H1 (cell line): ENCODE results near the gene WEE1. TPM values are rescaled to one million over a fixed set of nuclear protein-coding genes. Genes with fewer than 3 reads are reported as not detected.

Experiments
- polyA plus RNA-seq, 7 experiments: library from polyadenylated mRNA; depleted of rRNA in 3 of 7; stranded (reverse) in 5 of 7; unstranded in 2 of 7; fragments of >200 nt in 5 of 7; fragments of 200-250 nt in 2 of 7; gene quantifications; 1 replicate in 5 of 7; 2 replicates in 1 of 7; 4 replicates in 1 of 7; pipeline versions ENCODE4 v1.2.1 to v1.2.3, GENCODE V29; 2011 to 2013; ENCODE audit warnings: missing spikeins in 2 of 7, mixed read lengths in 2 of 7
- total RNA-seq: library from RNA; stranded (reverse); fragmentation: NEBNext Ultra II Directional; extraction: Animal tissue kit (Norgen Biotek cat#: 25700); gene quantifications from 2 replicates; pipeline ENCODE4 v1.2.1, GENCODE V29; 2021
- TF ChIP-seq, protein P1 (sequence below): IDR thresholded peaks from 2 replicates; pipeline ENCODE4 v1.6.1; 2011; ENCODE audit warnings: low read length, improper control_type of control experiment

WEE1 gene
- total and polyA plus RNA-seq, 2 of the 8 experiments (the other 6 are each of a cell fraction or from before 2014, with no cell fraction given): 40.8 to 120 TPM

DNA sequence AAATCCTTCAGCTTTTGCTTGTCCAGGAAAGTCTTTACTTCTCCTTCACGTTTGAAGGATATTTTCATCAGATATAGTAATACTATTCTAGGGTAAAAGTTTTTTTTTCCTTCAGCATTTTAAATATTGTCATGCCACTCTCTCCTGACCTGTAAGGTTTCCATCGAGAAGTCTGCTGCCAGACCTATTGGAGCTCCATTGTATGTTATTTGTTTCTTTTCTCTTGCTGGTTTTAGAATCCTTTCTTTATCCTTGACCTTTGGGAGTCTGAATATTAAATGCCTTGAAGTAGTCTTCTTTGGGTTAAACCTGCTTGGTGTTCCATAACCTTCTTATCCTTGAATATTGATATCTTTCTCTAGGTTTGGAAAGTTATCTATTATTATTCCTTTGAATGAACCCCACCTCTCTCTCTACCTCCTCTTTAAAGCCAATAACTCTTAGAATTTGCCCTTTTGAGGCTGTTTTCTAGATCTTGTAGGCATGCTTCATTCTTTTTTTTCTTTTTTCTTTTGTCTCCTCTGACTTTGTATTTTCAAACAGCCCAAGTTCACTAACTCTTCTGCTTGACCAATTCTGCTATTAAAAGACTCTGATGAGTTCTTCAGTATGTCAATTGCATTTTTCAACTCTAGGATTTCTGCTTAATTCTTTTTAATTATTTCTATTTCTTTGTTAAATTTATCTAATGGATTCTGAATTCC, 12.0 kb upstream of the WEE1 start (continued):
- TF ChIP-seq, protein P1, sequence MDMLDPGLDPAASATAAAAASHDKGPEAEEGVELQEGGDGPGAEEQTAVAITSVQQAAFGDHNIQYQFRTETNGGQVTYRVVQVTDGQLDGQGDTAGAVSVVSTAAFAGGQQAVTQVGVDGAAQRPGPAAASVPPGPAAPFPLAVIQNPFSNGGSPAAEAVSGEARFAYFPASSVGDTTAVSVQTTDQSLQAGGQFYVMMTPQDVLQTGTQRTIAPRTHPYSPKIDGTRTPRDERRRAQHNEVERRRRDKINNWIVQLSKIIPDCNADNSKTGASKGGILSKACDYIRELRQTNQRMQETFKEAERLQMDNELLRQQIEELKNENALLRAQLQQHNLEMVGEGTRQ: no peak
